Caco-2 (cell line): ENCODE measurements around the gene ATP5IF1. TPM values are rescaled to one million over a fixed set of nuclear protein-coding genes. Genes with fewer than 3 reads are reported as not detected.

Experiments
- BruUV-seq: library from RNA; stranded (reverse); fragments of 400-500 nt; replicated peaks from 2 replicates; lab custom pipeline; 2021; lab: Mats Ljungman, UMichigan
- CTCF ChIA-PET: fragments of 300-600 bp; sonication (Branson Sonifier 250); formaldehyde crosslinking; loops from one replicate; lab custom pipeline; 2022; ENCODE audit warnings: antibody characterized with exemption; lab: Charles Lee
- POLR2A ChIA-PET: fragments of 300-600 bp; sonication (Branson Sonifier 250); formaldehyde crosslinking; loops from one replicate; lab custom pipeline; 2022; ENCODE audit warnings: antibody characterized with exemption; lab: Charles Lee
- DNase-seq, 2 experiments: peaks; one replicate each; pipeline versions ENCODE4 v3.0.0 to v3.0.0-alpha.2; 2020 to 2022
- H3K27me3 ChIP-seq: replicated peaks from 2 replicates; pipeline ENCODE4 v1.6.0; 2011; ENCODE audit warnings: low read length; ENCODE audit not compliant: control insufficient read depth, insufficient read depth
- H3K36me3 ChIP-seq: 2 replicates; pipeline ENCODE4 v1.5.1; 2011; ENCODE audit warnings: low read length; ENCODE audit not compliant: control insufficient read depth, insufficient read depth
- H3K4me1 ChIP-seq: fragments of 250-450 bp; sonication (Bioruptor Pico); 2 replicates; pipeline ENCODE4 v1.5.1; 2020; ENCODE audit warnings: mild to moderate bottlenecking
- H3K4me3 ChIP-seq: 2 replicates; pipeline ENCODE4 v1.5.1; 2011; ENCODE audit warnings: low read depth, mild to moderate bottlenecking, control low read depth, low read length
- H3K9me3 ChIP-seq: fragments of 250-450 bp; sonication (Bioruptor Pico); 2 replicates; pipeline ENCODE4 v1.5.1; 2020; ENCODE audit warnings: mild to moderate bottlenecking, moderate library complexity
- H3K27ac Mint-ChIP-seq: one replicate; pipeline ENCODE4 v1.8.0; 2022; ENCODE audit warnings: mixed read lengths; ENCODE audit not compliant: unreplicated experiment
- H3K27me3 Mint-ChIP-seq: one replicate; pipeline ENCODE4 v1.8.0; 2022; ENCODE audit warnings: mixed read lengths; ENCODE audit not compliant: insufficient read depth, unreplicated experiment
- H3K36me3 Mint-ChIP-seq: one replicate; pipeline ENCODE4 v1.8.0; 2022; ENCODE audit warnings: mild to moderate bottlenecking, mixed read lengths; ENCODE audit not compliant: insufficient read depth, unreplicated experiment
- H3K4me1 Mint-ChIP-seq: one replicate; pipeline ENCODE4 v1.8.0; 2022; ENCODE audit warnings: low read depth, mixed read lengths; ENCODE audit not compliant: unreplicated experiment
- H3K4me3 Mint-ChIP-seq: one replicate; pipeline ENCODE4 v1.8.0; 2022; ENCODE audit warnings: mild to moderate bottlenecking, moderate library complexity, mixed read lengths; ENCODE audit not compliant: unreplicated experiment
- H3K9me3 Mint-ChIP-seq: one replicate; pipeline ENCODE4 v1.8.0; 2022; ENCODE audit warnings: mixed read lengths; ENCODE audit not compliant: unreplicated experiment
- CTCF ChIP-seq, 2 experiments: fragments of 200-600 bp in 1 of 2; IDR thresholded peaks; 1 replicate in 1 of 2; 2 replicates in 1 of 2; pipeline versions ENCODE4 v1.5.1 to v1.8.0; 2011 to 2022; ENCODE audit warnings: antibody characterized with exemption in 1 of 2, control low read depth in 1 of 2, inconsistent platforms in 1 of 2, low read depth in 1 of 2, low read length in 1 of 2, mild to moderate bottlenecking in 1 of 2, moderate library complexity in 1 of 2; ENCODE audit not compliant: insufficient read depth in 1 of 2, severe bottlenecking in 1 of 2, unreplicated experiment in 1 of 2
- intact Hi-C: fragments of 100-400 bp; cut with micrococcal nuclease; formaldehyde crosslinking; loops from one replicate; pipeline ENCODE4 v1.10.0; 2022; ENCODE audit not compliant: unreplicated experiment
- total RNA-seq: library from RNA; stranded (reverse); gene quantifications from 2 replicates; pipeline ENCODE4 v1.2.3, GENCODE V29; 2022

ATP5IF1 gene
- total RNA-seq, 1 experiment from 2014 or later, result 130 TPM

- no peaks in the 10 kb centered on the region for H3K36me3 ChIP-seq
- H3K27ac Mint-ChIP-seq, result peak overlapping the region; percentile 48
- H3K4me1 ChIP-seq, result no peaks in the 10 kb centered on the region
- H3K36me3 Mint-ChIP-seq, result peaks cover 33% of the 10 kb centered on the region
- DNase-seq, result no peak
- H3K9me3 Mint-ChIP-seq, result no peaks in the 10 kb centered on the region
- ChIA-PET POLR2A (no interaction called here), CTCF (no interaction called here)
- no peak for TF ChIP-seq CTCF (IDR thresholded peaks at IDR 0.05; ENCODE audit: insufficient read depth in 1 of 2, low read depth in 1 of 2, low read length in 1 of 2, severe bottlenecking in 1 of 2, unreplicated experiment in 1 of 2)
- BruUV-seq, result no TSS peak
- no peaks in the 10 kb centered on the region for H3K27me3 ChIP-seq
- intact Hi-C loops, result no loop called here
- no peaks in the 10 kb centered on the region for H3K27me3 Mint-ChIP-seq
- peaks cover 6% of the 10 kb centered on the region for H3K4me1 Mint-ChIP-seq
- no peaks in the 10 kb centered on the region for H3K9me3 ChIP-seq
- H3K4me3 Mint-ChIP-seq, result no peak overlapping the region
- no peak overlapping the region for H3K4me3 ChIP-seq
These were observed 36.3 kb upstream of the ATP5IF1 start for GRCh38 chr1:28199328-28200233.

- no peak for DNase-seq
- intact Hi-C loops, result no loop called here
- ChIA-PET POLR2A (no interaction called here), CTCF (no interaction called here)
- no peak overlapping the region for H3K27ac Mint-ChIP-seq
- peaks cover 6% of the 10 kb centered on the region for H3K4me1 Mint-ChIP-seq
- Histone ChIP-seq H3K4me3 (no peak overlapping the region), H3K9me3 (no peaks in the 10 kb centered on the region), H3K27me3 (no peaks in the 10 kb centered on the region), H3K36me3 (no peaks in the 10 kb centered on the region), H3K4me1 (no peaks in the 10 kb centered on the region)
- H3K27me3 Mint-ChIP-seq, result no peaks in the 10 kb centered on the region
- H3K36me3 Mint-ChIP-seq, result peaks cover 33% of the 10 kb centered on the region
- no TSS peak for BruUV-seq
- H3K4me3 Mint-ChIP-seq, result no peak overlapping the region
- H3K9me3 Mint-ChIP-seq, result no peaks in the 10 kb centered on the region
- no peak for TF ChIP-seq CTCF (IDR thresholded peaks at IDR 0.05; ENCODE audit: insufficient read depth in 1 of 2, low read depth in 1 of 2, low read length in 1 of 2, severe bottlenecking in 1 of 2, unreplicated experiment in 1 of 2)
These were observed 35.6 kb upstream of the ATP5IF1 start for GRCh38 chr1:28200234-28200873.

GRCh38 chr1:28205243-28205642 is 30.7 kb upstream of the ATP5IF1 start:
- Mint-ChIP-seq H3K9me3 (no peaks in the 10 kb centered on the region), H3K27ac (no peak overlapping the region), H3K27me3 (no peaks in the 10 kb centered on the region), H3K36me3 (peaks cover 38% of the 10 kb centered on the region), H3K4me1 (no peaks in the 10 kb centered on the region), H3K4me3 (no peak overlapping the region)
- no peak for DNase-seq
- POLR2A ChIA-PET, result no interaction called here
- Histone ChIP-seq H3K4me1 (no peaks in the 10 kb centered on the region), H3K9me3 (no peaks in the 10 kb centered on the region), H3K27me3 (no peaks in the 10 kb centered on the region), H3K36me3 (no peaks in the 10 kb centered on the region), H3K4me3 (no peak overlapping the region)
- no peak for TF ChIP-seq CTCF (IDR thresholded peaks at IDR 0.05; ENCODE audit: insufficient read depth in 1 of 2, low read depth in 1 of 2, low read length in 1 of 2, severe bottlenecking in 1 of 2, unreplicated experiment in 1 of 2)
- BruUV-seq, result no TSS peak
- CTCF ChIA-PET, result no interaction called here
- intact Hi-C loops, result no loop called here
